GM21529 (cell line): ENCODE data around the gene DDIT4.
"Not testable (repeated sequence)": the region's sequence is repeated elsewhere in the genome, so short reads cannot be mapped to it uniquely, and the experiment has no call there.

Experiments
- ATAC-seq: cut with Tn5 transposase; IDR thresholded peaks from one replicate; pipeline ENCODE4 v1.9.1; 2021; ENCODE audit not compliant: unreplicated experiment

DDIT4 gene

DNA sequence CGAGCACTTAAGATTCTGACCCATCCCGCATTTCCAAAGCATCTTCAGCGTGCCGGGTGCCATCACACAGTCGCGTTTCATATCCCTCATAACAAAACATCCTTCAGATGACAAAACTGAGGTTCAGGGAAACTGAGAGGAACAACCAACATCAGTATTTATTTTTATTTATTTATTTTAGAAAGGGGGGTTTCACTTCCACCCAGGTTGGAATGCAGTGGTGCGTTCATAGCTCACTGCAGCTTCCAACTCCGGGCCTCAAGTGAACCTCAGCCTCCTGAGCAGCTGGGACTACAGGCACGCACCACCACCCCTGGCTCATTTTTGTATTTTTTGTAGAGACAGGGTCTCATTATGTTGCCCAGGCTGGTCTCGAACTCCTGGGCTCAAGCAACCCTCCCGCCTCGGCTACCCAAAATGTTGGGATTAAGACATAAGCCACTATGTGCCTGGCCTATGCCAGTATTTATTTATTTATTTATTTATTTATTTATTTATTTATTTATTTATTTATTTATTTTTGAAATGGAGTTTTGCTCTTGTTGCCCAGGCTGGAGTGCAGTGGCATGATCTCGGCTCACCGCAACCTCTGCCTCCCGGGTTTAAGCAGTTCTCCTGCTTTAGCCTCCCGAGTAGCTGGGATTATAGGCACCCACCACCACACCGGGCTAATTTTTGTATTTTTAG, 24.4 kb upstream of the DDIT4 start:
- ATAC-seq = not testable (repeated sequence)

DNA sequence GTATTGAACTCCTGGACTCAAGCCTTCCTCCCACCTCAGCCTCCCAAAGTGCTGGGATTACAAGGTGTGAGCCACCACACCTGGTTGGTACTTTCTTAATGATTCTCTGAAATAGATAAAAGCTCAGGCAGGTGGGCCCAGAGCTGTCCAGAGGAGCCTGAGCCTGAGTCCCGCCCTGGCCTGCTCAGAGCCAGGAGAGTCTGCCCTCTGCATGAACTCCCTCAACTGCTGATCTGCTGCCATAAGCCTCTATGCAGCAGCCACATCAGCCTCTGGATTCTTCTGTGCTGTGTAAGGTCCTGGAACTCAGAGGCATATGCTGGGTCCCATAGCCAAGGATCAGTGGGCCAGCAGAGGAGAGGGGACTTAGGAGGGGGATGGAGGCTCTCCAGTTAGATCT, 23.1 kb upstream of the DDIT4 start:
- ATAC-seq = no peak

DNA sequence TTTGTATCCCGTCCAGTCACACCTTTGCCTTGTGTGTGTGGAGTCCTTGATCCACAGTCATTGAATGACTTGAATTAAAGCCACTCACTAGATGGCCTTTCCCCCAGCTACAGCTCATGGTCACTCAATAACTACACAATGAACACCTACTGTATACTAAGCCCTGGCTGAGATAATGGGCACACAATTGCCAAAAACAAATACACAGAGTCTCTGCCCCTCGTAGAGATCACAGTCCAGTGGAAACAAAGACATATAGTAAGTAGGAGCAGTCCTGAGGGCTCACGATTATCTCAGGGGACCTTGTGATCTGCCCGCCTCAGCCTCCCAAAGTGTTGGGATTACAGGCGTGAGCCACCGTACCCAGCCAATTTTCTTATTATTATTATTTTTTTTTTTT, 22.1 kb upstream of the DDIT4 start:
- ATAC-seq = no peak

DNA sequence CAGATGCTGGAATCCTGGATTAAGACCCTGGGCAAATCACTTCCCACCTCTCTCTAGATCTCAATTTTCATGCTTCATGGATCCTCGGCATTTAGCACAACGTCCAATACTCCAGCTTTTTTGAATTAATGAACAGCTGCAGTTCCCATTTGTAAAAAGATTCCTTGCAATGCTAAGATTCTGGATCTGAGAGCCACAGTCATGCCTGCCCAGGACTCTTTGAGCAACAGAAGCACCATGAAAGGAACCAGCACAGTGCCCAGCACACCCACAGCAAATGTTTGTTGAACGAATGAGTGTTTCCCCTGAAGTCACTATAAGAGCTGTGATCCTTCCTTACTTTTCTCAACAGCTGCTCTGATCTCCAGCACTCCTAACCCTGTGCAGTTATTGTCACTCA, 20.8 kb upstream of the DDIT4 start:
- no peak for ATAC-seq

DNA sequence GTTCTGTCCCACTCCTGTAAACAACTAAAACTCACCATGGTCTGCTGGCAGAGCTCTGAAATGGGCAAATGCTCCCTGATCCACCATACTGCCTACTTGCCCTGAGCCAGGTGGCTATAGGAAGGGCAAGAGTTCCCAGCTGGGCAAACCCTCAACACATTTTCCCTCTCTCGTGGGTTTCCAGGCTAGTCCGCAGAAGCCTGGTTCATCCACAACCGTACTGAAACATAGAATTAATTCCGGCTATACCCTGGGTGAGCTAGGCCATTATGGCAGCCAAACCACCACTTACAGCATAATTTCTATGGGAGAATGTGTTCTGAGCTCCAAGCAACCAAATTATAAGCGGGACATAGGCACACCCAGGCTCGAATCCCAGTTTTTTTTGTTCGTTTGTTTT, 20.1 kb upstream of the DDIT4 start:
- ATAC-seq = no peak

DNA sequence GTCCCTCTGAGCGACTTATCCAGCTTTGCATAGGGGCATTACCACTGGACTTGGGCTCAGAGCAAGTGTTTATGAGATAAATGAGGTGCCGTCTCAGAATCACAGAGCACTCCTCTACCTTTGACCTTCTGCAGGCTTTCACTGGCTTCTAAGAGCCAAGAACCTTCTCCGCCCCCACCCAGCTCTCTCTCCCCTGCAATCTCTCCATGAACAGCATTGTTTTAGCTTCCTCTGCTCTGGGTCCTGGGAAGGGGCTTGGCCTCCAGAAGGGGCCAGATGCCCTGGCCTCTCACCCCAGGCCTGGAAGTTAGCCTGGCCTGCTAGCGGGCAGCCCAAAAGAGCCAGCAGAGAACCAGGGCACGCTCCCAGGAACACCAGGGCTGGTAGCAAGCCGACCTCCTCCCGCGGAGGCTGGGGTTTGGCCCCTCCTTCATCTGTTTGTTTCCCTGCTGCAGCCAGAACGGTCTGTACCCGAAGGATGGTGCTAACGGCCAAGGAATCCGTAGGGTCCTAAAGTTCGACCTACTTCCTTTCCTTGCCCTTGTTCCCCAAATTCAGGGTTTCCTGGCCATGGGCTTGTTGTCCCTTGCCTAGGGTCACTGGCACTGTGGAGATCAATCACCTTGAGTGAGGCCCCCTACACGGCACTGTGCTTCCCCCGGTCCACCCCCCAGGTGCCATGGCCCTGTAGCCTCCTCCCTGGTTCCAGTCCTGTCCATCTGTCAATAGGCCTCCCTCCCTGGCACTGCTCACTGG, 18.7 kb upstream of the DDIT4 start:
- ATAC-seq = no peak

DNA sequence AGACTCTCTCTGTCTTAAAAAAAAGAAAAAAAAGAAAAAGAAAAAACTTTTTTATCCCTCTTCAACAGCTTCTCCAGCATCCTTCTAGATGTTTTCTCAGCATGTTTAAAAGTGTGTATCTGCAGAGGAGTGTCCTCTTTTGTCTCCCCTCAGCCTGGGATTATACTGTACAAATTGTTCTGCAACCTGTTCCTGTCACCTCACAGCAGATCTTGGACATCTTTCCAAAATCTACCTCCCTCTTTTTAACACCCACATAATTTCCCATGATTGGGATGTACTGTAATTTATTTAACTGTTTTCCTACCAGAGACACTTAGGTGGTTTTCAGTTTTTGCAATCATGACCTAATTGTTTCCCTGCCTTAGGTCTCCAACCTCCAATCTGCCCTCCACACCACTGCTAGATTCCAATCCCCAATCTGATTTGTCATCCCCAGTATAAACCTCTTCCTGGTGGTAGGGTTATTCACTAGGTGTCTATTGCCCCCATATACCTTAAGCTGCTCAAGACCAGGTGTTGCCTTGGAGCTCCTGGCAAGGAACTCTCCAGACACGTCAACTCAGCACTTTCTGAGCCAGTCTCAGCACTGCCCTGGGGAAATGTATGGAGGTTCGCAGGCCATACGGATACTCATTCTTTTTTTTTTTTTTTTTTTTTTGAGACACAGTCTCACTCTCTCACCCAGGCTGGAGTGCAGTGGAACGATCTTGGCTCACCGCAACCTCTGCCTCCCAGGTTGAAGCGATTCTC, 17.6 kb upstream of the DDIT4 start:
- no peak for ATAC-seq

DNA sequence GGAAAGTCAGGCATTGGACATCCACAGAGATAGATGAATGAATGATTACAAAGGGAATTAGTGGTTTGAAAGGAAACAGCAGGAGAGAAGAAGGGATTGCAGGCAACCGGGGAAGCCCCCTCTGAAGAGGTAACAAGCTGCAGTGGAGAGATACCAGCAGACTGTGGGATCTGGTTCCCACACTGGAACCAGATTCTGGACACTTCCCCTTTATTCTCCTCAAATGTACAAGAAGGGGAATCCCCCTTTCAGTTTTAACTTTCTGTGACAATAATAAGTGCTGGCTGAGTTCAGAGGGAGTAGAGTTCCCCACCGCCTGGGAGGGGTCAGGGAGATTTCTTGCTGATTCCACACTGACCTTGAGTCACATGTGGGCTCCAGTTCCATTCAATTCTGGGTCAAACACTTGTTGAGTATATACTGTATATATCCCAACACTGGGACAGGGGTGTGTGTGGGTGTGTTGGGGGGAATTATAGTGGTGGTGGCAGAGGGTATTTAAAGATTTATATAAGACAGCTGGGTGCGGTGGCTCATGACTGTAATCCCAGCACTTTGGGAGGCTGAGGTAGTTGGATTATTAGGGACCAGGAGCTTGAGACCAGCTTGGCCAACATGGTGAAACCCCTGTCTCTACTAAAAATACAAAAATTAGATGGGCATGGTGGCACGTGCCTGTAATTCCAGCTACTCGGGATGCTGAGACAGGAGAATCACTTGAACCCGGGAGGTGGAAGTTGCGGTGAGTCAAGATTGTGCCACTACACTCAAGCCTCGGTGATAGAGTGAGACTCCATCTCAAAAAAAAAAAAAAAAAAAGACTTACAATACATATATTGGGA, 16.5 kb upstream of the DDIT4 start:
- peak; percentile 25 for ATAC-seq

DNA sequence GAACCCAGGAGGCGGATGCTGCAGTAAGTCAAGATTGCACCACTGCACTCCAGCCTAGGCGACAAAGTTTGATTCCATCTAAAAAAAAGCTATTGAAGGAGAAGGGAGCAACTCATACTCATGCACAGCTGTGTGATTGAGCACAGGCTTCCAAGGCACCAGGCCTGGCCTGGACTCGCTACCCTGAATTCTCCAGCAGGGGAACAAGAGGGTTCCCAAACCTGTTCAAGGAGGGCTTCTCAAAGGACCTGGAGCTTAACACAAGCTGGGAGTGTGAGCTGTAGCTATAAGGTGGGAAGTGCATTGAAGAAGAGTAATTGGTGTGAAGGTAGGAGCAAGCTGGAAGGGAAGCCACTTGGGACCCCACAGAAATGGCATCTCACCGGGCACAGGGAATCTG, 15.1 kb upstream of the DDIT4 start:
- ATAC-seq = no peak

DNA sequence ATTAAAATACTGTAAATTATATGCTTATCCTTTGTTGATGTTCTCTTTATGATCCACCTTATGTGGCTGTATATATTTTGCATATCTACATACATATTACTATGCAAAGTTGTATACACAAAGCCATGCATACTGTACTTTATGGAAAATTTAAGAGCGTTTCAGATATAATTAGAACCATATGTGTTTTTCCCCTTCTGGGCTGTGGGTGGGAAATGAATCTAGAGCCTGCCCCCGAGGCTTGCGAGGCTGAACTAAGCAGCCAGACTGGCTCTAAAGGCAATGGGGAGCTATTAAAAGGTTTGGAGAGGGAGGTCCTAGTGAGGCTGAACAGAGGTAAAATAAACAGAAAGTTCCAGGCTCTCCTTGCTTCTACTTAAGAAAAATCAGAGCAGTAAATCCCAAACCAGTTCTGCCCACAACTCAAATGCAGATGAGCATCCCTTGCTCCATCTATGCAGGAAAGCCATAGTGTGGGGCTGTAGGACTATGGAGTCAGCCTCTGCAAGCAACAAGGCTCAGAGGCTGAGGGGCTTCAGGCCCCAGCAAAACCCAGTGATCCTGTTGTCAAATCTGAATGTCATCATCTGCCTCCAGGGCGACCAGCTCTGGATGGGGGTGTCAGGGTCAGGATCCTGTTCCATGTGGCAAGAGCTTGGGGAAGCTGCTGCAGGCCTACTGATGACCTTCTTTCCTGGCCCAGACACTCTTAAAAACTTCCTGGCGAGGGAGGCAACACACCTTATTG, 14.1 kb upstream of the DDIT4 start:
- ATAC-seq = no peak

DNA sequence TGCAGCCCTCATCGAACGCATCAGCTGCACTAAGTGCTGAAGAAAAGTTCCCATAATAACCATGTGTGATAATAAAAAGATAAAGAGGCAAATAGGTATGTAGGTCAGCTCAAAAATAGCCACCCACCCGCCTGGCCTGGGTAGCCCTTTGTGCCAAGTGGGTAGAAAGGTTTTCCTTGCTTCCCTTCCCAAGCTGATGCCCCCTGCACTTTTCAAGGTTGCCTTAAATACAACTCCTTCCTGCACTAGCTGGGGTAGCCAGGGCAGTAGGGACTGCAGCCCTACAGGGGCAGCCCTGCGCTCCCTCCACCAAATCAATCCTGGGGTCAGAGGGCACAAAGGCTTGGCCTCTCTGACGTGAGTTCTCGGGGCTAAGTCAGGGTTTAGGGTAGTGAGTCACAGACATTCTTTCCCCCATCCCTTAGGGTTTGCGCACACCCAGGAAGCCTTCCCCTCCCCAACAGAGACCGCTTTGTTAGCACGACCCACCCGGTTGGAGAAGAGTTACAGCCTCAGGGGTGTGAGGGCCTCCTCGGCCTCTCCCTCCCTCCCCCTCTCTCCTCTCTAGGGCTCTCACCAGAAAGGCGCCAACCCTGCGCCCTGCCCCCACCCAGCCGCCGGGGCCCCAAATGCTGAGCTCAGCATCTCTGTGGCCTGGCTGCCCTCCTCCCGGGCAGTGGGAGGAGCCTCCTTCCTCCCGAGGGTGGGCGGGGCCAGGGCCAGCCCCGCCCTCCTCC, 13.3 kb upstream of the DDIT4 start:
- ATAC-seq = peak; percentile 60

DNA sequence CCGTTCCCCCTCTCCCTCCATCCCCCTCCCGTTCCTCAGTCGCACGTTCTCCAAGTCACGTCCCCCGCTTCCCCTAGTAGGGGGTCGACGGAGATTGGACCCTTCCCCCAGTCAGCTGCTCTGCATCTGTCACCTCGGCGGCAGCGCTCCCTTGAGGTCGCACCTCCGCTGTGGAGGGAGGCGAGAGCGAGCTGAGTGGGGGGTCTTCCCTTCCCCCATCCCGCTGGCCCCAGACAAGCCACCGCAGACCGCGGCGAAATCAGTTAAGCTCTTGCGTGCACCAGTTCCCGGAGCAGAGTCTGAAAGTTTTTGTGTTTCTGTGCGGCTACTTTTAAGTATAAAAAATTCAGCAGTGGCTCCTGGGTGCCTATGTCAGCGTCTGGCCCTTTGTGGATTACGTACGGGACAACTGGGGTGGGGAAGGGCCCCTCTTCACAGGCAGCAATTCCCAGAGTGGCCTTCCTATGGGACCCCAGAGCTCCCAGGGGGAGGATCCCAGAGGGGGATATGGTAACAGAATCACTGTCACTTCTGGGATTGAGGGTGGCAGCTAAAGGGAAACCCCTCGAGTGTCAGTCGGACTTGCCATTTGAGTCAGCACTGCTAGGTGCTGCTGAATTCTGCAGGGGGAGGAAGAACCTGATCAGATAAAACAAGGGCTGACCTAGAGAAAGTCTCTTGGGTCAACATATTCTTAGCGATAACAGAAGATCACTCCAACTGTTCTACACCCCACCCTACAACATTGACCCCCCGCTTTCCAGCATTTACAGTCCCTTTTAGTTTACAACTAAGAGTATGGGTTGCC, 12.5 kb upstream of the DDIT4 start:
- ATAC-seq = peak; percentile 45

DNA sequence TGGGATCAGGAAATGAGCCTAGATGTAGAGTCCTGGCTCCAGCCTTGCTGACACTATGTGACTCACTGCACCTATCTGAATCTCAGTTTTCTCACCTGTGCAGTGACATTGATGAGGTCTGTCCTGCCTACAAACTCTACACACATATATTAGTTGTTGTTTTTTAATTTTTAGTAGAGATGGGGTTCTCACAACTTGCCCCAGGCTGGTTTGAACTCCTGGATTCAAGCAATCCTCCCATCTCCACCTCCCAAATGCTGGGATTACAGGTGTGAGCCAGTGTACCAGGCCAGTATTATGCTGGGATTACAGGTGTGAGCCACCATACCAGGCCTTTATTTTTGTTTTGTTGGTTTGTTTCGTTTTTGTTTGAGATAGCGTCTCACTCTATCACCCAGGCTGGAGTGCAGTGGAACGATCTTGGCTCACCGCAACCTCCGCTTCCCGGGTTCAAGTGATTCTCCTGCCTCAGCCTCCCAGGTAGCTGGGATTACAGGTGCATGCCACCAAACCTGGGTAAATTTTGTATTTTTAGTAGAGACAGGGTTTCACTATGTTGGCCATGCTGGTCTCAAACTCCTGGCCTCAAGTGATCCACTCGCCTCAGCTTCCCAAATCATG, 11.8 kb upstream of the DDIT4 start:
- ATAC-seq = peak; percentile 12

DNA sequence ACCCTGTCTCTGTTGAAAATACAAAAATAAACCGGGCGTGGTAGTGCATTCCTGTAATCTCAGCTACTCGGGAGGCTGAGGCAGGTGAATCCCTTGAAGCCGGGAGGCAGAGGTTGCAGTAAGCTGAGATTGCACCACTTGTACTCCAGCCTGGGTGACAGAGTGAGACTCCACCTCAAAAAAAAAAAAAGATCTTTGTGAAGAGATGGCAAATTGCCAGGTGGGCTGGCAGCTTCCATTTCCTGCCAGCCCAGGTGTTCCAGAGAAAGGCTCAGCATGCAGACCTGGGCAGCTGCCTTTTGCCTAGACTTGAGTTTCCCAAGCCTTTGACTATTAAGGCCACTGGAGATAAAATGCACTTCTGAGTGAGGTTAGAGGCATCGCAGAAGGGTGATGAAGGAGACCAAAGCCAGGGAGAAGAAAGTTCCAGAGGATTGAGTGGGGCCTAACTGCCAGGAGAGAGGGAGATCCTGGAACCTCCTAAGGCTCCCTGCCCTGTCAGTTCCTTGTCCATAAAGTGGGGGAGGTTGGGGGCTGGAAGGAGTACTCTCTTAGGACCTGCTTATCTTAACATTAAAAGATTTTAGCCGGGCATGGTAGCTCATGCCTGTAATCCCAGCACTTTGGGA, 10.0 kb upstream of the DDIT4 start:
- no peak for ATAC-seq

DNA sequence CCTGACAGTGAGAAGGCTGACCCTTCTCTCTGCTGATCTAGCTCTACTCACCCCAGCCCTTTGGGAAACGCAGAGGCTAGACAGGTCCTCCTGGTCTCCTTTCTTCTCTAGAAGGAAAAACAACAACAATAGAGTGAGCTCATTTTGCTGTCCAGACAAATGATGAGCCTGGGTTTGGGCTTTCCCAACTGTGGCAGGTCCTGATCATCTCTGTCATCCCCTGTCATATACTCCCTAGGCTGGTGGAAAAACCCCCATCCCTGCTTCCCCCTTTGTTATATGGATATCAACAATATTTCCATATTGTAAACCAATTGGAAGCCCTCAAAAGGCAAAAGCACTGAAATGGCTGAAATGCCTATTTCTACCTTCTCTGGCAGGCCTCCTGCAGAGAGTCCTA, 9.2 kb upstream of the DDIT4 start:
- ATAC-seq = no peak

DNA sequence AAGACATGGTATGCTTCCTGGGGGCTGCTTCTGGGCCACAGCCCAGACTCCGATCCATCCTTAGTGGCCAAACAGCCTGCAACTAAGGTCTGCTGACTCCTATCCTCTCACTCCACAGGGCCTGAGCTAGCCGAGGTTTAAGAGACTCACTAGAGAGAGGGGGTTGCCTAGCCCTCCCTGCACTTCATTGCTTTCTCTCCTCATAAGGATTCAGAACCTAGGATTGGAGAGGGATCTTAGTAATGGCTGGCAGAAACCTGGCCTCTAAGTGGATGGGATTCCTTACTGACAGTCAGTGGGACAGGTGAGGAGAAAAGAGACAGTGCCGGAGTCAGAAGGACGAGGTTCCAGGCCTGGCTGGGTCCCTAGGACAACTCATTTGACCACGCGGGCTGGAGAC, 8.2 kb upstream of the DDIT4 start:
- ATAC-seq = no peak

DNA sequence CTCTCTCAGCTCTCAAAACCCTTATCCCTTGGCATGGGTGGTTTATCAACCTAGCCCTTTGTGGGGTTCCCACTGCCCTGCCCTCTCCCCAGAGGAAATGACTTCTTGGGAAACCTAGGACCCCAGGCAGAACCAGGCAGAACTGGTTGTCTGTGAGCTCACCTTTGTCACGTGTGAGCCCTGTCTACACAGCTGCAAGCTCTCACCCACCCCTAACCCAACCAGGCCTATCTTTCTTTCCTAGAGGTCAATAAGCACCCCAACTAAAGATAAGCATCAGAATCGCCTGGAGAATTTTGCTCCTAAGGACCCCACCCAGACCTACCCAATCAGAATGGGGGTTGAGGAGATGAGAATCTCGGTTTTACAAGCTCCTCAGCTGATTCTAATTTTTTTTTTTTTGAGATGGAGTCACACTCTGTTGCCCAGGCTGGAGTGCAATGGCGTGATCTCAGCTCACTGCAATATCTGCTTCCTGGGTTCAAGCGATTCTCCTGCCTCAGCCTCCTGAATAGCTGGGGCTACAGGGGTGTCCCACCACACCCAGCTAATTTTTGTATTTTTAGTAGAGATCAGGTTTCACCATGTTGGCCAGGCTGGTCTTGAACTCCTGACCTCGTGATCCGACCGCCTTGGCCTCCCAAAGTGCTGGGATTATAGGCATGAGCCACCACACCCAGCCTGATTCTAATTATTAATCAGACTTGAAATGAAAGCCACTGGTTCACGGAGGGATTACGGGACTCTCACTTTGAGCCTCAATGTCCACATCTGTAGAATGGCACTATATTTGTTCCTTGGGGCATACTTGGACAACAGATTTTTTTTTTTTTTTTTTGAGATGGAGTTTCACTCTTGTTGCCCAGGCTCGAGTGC, 7.5 kb upstream of the DDIT4 start:
- no peak for ATAC-seq
